HepG2 (cell line): ENCODE measurements around the gene ANO9. TPM values are rescaled to one million over a fixed set of nuclear protein-coding genes. Genes with fewer than 3 reads are reported as not detected.

Experiments
- BCL6 ChIP-seq: IDR thresholded peaks from 2 replicates; pipeline ENCODE4 v1.6.1; 2016; ENCODE audit warnings: missing genetic modification reagents, missing compliant biosample characterization
- HNF4A ChIP-seq: sonication (generic); formaldehyde crosslinking; IDR thresholded peaks from 2 replicates; pipeline ENCODE4 v1.4.0; 2020; ENCODE audit warnings: missing genetic modification reagents
- HNRNPK ChIP-seq: fragments of 200-400 bp; formaldehyde crosslinking; IDR thresholded peaks from 2 replicates; pipeline ENCODE4 v1.6.1; 2018; ENCODE audit warnings: low read length, low read depth, moderate library complexity, mild to moderate bottlenecking; ENCODE audit not compliant: poor library complexity, severe bottlenecking
- NBN ChIP-seq: fragments of 450-650 bp; conservative IDR thresholded peaks from 2 replicates; pipeline ENCODE4 v1.6.1; 2017
- NFKB2 ChIP-seq: sonication (generic); formaldehyde crosslinking; IDR thresholded peaks from 2 replicates; pipeline ENCODE4 v1.4.0; 2020; ENCODE audit warnings: missing genetic modification reagents, borderline replicate concordance
- PAF1 ChIP-seq: IDR thresholded peaks from 2 replicates; pipeline ENCODE4 v1.6.1; 2016; ENCODE audit warnings: missing genetic modification reagents, missing compliant biosample characterization
- SOX13 ChIP-seq, 3 experiments: fragments of 450-650 bp in 1 of 3; sonication (generic) in 1 of 3; formaldehyde crosslinking in 1 of 3; IDR thresholded peaks in 2 of 3; conservative IDR thresholded peaks in 1 of 3; 2 replicates each; pipeline versions ENCODE4 v1.5.0 to v1.6.1; 2016 to 2020; ENCODE audit warnings: antibody characterized with exemption in 1 of 3, mild to moderate bottlenecking in 1 of 3, missing compliant biosample characterization in 1 of 3, missing genetic modification reagents in 1 of 3, moderate library complexity in 1 of 3
- ZNF12 ChIP-seq: sonication (generic); formaldehyde crosslinking; IDR thresholded peaks from 2 replicates; pipeline ENCODE4 v1.5.0; 2020; ENCODE audit warnings: missing genetic modification reagents
- ZNF570 ChIP-seq: sonication (generic); formaldehyde crosslinking; IDR thresholded peaks from 2 replicates; pipeline ENCODE4 v1.4.0; 2020; ENCODE audit warnings: mild to moderate bottlenecking, missing genetic modification reagents, borderline replicate concordance
- polyA plus RNA-seq, 8 experiments: library from polyadenylated mRNA; depleted of rRNA in 3 of 8; stranded (reverse) in 7 of 8; unstranded in 1 of 8; fragments of >200 nt; fragmentation: Illumina TruSeq in 4 of 8; extraction: Trizol in 4 of 8; gene quantifications; 2 replicates each; pipeline versions ENCODE4 v1.2.1 to v1.2.3, GENCODE V29; 2011 to 2016; ENCODE audit warnings: low read depth in 4 of 8, missing spikeins in 1 of 8, mixed read lengths in 1 of 8; ENCODE audit not compliant: insufficient read depth in 1 of 8
- total RNA-seq, 5 experiments: library from RNA; depleted of rRNA; stranded (reverse); fragments of >200 nt; fragmentation: Illumina TruSeq; extraction: Trizol; gene quantifications; 2 replicates each; pipeline ENCODE4 v1.2.3, GENCODE V29; 2016; ENCODE audit warnings: low read depth in 1 of 5
- TF ChIP-seq, protein P1 (sequence below): sonication (generic); formaldehyde crosslinking; IDR thresholded peaks from 2 replicates; pipeline ENCODE4 v1.5.1; 2020; ENCODE audit warnings: mild to moderate bottlenecking, missing genetic modification reagents, moderate library complexity
- TF ChIP-seq, protein P2 (sequence below): sonication (generic); formaldehyde crosslinking; IDR thresholded peaks from one replicate; pipeline ENCODE4 v1.5.1; 2020; ENCODE audit warnings: mild to moderate bottlenecking, missing genetic modification reagents; ENCODE audit errors: not compliant biosample characterization
- TF ChIP-seq, protein P3 (sequence below): sonication (generic); formaldehyde crosslinking; IDR thresholded peaks from 2 replicates; pipeline ENCODE4 v1.4.0; 2020; ENCODE audit warnings: missing genetic modification reagents, borderline replicate concordance

Gene ANO9
- total and polyA plus RNA-seq, 2 of the 13 experiments (the other 11 are each of a cell fraction or from before 2014, with no cell fraction given) = 8.9 to 14.3 TPM

DNA sequence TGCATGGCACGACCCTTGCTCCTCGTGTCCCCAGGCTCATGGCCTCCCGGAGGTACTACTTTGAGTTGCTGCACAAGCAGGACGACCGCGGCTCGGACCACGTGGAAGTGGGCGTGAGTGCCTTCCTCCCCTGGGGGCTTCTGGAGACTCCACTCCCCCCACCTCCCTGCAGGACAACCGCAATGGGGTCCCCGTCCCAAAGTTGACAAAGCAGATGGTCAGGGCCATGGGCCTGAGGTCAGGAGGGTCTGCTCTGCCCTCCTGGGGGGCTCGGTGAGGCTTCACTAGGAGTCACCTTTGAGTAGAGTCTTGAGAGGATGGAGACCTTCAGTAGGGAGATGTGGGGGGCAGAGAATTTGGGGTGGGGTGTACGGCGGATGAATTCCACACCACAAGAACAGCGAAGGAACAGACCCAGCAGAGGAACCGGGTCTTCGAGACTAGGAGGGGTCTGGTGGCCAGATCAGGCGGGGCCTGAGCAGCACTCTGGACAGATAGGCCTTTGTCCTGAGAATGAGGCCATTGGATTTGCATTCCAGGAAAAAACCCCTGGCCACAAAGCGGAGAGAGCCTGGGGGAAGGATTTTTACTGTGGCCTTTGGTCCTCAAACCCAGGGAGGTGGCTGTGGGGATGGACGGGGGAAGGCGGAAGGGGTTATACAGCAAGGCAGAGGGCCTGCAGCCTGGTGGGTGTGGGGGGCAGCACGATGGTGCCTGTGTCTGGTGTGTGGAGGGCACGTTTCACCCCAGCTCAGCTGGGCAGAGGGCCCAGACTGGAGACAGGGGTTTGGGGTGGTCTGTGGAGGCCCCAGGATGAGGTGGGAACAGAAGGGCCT is 67.9 kb downstream of the ANO9 start (continued):
- TF ChIP-seq HNRNPK (peak; percentile 16), SOX13 (IDR thresholded peaks at IDR 0.05) (no peak), SOX13 (CRISPR knock-in tag; conservative IDR thresholded peaks at IDR 0.05 in 1 of 2, IDR thresholded peaks at IDR 0.05 in 1 of 2) (peak in 1 of 2 experiments; percentile 62; a peak in 2 of 4 replicates), HNF4A (peak; percentile 70), NFKB2 (CRISPR knock-in tag) (peak; percentile 11; the same call in 1 of the 2 replicates), ZNF570 (CRISPR knock-in tag) (no peak), BCL6 (CRISPR knock-in tag) (peak; percentile 97), PAF1 (no peak), NBN (no peak), ZNF12 (CRISPR knock-in tag) (no peak)
- TF ChIP-seq, protein P1, sequence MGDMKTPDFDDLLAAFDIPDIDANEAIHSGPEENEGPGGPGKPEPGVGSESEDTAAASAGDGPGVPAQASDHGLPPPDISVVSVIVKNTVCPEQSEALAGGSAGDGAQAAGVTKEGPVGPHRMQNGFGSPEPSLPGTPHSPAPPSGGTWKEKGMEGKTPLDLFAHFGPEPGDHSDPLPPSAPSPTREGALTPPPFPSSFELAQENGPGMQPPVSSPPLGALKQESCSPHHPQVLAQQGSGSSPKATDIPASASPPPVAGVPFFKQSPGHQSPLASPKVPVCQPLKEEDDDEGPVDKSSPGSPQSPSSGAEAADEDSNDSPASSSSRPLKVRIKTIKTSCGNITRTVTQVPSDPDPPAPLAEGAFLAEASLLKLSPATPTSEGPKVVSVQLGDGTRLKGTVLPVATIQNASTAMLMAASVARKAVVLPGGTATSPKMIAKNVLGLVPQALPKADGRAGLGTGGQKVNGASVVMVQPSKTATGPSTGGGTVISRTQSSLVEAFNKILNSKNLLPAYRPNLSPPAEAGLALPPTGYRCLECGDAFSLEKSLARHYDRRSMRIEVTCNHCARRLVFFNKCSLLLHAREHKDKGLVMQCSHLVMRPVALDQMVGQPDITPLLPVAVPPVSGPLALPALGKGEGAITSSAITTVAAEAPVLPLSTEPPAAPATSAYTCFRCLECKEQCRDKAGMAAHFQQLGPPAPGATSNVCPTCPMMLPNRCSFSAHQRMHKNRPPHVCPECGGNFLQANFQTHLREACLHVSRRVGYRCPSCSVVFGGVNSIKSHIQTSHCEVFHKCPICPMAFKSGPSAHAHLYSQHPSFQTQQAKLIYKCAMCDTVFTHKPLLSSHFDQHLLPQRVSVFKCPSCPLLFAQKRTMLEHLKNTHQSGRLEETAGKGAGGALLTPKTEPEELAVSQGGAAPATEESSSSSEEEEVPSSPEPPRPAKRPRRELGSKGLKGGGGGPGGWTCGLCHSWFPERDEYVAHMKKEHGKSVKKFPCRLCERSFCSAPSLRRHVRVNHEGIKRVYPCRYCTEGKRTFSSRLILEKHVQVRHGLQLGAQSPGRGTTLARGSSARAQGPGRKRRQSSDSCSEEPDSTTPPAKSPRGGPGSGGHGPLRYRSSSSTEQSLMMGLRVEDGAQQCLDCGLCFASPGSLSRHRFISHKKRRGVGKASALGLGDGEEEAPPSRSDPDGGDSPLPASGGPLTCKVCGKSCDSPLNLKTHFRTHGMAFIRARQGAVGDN (CRISPR knock-in tag) = peak; percentile 89
- TF ChIP-seq, protein P2, sequence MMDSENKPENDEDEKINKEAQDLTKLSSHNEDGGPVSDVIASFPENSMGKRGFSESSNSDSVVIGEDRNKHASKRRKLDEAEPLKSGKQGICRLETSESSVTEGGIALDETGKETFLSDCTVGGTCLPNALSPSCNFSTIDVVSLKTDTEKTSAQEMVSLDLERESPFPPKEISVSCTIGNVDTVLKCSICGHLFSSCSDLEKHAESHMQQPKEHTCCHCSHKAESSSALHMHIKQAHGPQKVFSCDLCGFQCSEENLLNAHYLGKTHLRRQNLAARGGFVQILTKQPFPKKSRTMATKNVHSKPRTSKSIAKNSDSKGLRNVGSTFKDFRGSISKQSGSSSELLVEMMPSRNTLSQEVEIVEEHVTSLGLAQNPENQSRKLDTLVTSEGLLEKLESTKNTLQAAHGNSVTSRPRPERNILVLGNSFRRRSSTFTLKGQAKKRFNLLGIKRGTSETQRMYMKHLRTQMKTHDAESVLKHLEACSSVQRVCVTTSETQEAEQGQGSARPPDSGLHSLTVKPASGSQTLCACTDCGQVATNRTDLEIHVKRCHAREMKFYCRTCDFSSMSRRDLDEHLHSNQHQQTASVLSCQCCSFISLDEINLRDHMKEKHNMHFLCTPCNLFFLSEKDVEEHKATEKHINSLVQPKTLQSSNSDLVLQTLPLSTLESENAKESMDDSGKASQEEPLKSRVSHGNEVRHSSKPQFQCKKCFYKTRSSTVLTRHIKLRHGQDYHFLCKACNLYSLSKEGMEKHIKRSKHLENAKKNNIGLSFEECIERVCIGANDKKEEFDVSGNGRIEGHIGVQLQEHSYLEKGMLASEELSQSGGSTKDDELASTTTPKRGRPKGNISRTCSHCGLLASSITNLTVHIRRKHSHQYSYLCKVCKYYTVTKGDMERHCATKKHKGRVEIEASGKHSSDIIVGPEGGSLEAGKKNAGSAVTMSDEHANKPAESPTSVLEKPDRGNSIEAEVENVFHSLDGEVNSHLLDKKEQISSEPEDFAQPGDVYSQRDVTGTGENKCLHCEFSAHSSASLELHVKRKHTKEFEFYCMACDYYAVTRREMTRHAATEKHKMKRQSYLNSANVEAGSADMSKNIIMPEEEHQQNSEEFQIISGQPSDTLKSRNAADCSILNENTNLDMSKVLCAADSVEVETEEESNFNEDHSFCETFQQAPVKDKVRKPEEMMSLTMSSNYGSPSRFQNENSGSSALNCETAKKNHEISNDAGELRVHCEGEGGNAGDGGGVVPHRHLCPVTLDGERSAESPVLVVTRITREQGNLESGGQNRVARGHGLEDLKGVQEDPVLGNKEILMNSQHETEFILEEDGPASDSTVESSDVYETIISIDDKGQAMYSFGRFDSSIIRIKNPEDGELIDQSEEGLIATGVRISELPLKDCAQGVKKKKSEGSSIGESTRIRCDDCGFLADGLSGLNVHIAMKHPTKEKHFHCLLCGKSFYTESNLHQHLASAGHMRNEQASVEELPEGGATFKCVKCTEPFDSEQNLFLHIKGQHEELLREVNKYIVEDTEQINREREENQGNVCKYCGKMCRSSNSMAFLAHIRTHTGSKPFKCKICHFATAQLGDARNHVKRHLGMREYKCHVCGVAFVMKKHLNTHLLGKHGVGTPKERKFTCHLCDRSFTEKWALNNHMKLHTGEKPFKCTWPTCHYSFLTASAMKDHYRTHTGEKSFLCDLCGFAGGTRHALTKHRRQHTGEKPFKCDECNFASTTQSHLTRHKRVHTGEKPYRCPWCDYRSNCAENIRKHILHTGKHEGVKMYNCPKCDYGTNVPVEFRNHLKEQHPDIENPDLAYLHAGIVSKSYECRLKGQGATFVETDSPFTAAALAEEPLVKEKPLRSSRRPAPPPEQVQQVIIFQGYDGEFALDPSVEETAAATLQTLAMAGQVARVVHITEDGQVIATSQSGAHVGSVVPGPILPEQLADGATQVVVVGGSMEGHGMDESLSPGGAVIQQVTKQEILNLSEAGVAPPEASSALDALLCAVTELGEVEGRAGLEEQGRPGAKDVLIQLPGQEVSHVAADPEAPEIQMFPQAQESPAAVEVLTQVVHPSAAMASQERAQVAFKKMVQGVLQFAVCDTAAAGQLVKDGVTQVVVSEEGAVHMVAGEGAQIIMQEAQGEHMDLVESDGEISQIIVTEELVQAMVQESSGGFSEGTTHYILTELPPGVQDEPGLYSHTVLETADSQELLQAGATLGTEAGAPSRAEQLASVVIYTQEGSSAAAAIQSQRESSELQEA (CRISPR knock-in tag) = no peak
- TF ChIP-seq, protein P3, sequence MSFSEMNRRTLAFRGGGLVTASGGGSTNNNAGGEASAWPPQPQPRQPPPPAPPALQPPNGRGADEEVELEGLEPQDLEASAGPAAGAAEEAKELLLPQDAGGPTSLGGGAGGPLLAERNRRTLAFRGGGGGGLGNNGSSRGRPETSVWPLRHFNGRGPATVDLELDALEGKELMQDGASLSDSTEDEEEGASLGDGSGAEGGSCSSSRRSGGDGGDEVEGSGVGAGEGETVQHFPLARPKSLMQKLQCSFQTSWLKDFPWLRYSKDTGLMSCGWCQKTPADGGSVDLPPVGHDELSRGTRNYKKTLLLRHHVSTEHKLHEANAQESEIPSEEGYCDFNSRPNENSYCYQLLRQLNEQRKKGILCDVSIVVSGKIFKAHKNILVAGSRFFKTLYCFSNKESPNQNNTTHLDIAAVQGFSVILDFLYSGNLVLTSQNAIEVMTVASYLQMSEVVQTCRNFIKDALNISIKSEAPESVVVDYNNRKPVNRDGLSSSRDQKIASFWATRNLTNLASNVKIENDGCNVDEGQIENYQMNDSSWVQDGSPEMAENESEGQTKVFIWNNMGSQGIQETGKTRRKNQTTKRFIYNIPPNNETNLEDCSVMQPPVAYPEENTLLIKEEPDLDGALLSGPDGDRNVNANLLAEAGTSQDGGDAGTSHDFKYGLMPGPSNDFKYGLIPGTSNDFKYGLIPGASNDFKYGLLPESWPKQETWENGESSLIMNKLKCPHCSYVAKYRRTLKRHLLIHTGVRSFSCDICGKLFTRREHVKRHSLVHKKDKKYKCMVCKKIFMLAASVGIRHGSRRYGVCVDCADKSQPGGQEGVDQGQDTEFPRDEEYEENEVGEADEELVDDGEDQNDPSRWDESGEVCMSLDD (CRISPR knock-in tag) = 0 out of 2 replicates have a peak, but pooled peaks have one; percentile 33
